ENCODE results near the gene PYDC1. TPM values are rescaled to one million over a fixed set of nuclear protein-coding genes. Genes with fewer than 3 reads are reported as not detected.

Gene PYDC1
- total and polyA plus RNA-seq, 2 donors (not counting 1 experiment from before 2014, with no cell fraction given) = not detected

- Histone ChIP-seq H3K79me2 (ENCODE audit: control insufficient read depth, insufficient read depth, low read length) (no peaks in the 10 kb centered on the region), H3K27ac (ENCODE audit: insufficient read depth, low read length) (no peak overlapping the region), H3K36me3 (ENCODE audit: control insufficient read depth, insufficient read depth, low read length) (no peaks in the 10 kb centered on the region), H3K4me3 (replicated peaks in 1 of 4; ENCODE audit: control extremely low read depth in 1 of 4, insufficient read depth in 1 of 4, low read depth in 3 of 4, low read length in 4 of 4) (peak overlapping the region; percentile 3 to 51 (median 24)), H2AFZ (ENCODE audit: low read length) (no peak overlapping the region), H4K20me1 (ENCODE audit: control insufficient read depth, extremely low read depth, insufficient read depth, low read length) (no peaks in the 10 kb centered on the region), H3K27me3 (ENCODE audit: control insufficient read depth, insufficient read depth, low read length) (peaks cover 32% of the 10 kb centered on the region), H3K4me2 (ENCODE audit: extremely low read depth, insufficient read depth, low read length) (peak overlapping the region; percentile 67), H3K9me3 (ENCODE audit: control insufficient read depth, insufficient read depth, low read depth, low read length) (no peaks in the 10 kb centered on the region), H3K9ac (ENCODE audit: insufficient read depth, low read length) (no peak overlapping the region), H3K4me1 (ENCODE audit: control insufficient read depth, extremely low read depth, insufficient read depth, low read length) (no peaks in the 10 kb centered on the region)
- no peak for TF ChIP-seq CTCF (conservative IDR thresholded peaks at IDR 0.05 in 1 of 2, IDR thresholded peaks at IDR 0.05 in 1 of 2; ENCODE audit: low read depth in 1 of 2, low read length in 2 of 2)
- no peak for TF ChIP-seq EZH2 (IDR thresholded peaks at IDR 0.05; ENCODE audit: low read length, missing control alignments)
- peak; percentile 40 to 71 for DNase-seq (ENCODE audit: low read depth in 2 of 2)
Measured at GRCh38 chr16:31215287-31216162, 1.4 kb downstream of the PYDC1 start.

GRCh38 chr16:31214708-31215286 lies 2.1 kb downstream of the PYDC1 start:
- H3K27me3 ChIP-seq (ENCODE audit: control insufficient read depth, insufficient read depth, low read length) = peaks cover 36% of the 10 kb centered on the region

More at GRCh38 chr16:31214708-31215286, 2.1 kb downstream of the PYDC1 start:
- peak overlapping the region; percentile 67 for H3K4me2 ChIP-seq (ENCODE audit: extremely low read depth, insufficient read depth, low read length)
- no peak overlapping the region for H3K27ac ChIP-seq (ENCODE audit: insufficient read depth, low read length)
- no peaks in the 10 kb centered on the region for H3K4me1 ChIP-seq (ENCODE audit: control insufficient read depth, extremely low read depth, insufficient read depth, low read length)
- no peaks in the 10 kb centered on the region for H3K9me3 ChIP-seq (ENCODE audit: control insufficient read depth, insufficient read depth, low read depth, low read length)
- H3K79me2 ChIP-seq (ENCODE audit: control insufficient read depth, insufficient read depth, low read length) = no peaks in the 10 kb centered on the region
- no peak for DNase-seq (ENCODE audit: low read depth in 2 of 2)
- H3K9ac ChIP-seq (ENCODE audit: insufficient read depth, low read length) = no peak overlapping the region
- no peaks in the 10 kb centered on the region for H3K36me3 ChIP-seq (ENCODE audit: control insufficient read depth, insufficient read depth, low read length)
- no peaks in the 10 kb centered on the region for H4K20me1 ChIP-seq (ENCODE audit: control insufficient read depth, extremely low read depth, insufficient read depth, low read length)
- no peak overlapping the region for H2AFZ ChIP-seq (ENCODE audit: low read length)
- peak overlapping the region; percentile 3 to 51 (median 10) for H3K4me3 ChIP-seq (replicated peaks in 1 of 4; ENCODE audit: control extremely low read depth in 1 of 4, insufficient read depth in 1 of 4, low read depth in 3 of 4, low read length in 4 of 4)
- TF ChIP-seq CTCF (conservative IDR thresholded peaks at IDR 0.05 in 1 of 2, IDR thresholded peaks at IDR 0.05 in 1 of 2; ENCODE audit: low read depth in 1 of 2, low read length in 2 of 2) (no peak), EZH2 (IDR thresholded peaks at IDR 0.05; ENCODE audit: low read length, missing control alignments) (no peak)
